Naive thymus-derived CD4-positive, alpha-beta T cell (primary cell): ENCODE data around the gene RAB10. TPM values are rescaled to one million over a fixed set of nuclear protein-coding genes. Genes with fewer than 3 reads are reported as not detected.

Experiments
- ATAC-seq: fragments of 150-1000 bp; cut with Tn5 transposase; 2 replicates; pipeline ENCODE4 v1.10.0; 2021; ENCODE audit warnings: mild to moderate bottlenecking, moderate library complexity
- CTCF ChIA-PET: fragments of 350-600 bp; sonication (Branson Sonifier 250); formaldehyde crosslinking; loops from one replicate; lab custom pipeline; 2021; ENCODE audit warnings: antibody characterized with exemption; lab: Charles Lee
- POLR2A ChIA-PET: fragments of 350-600 bp; sonication (Branson Sonifier 250); formaldehyde crosslinking; loops from one replicate; lab custom pipeline; 2021; ENCODE audit warnings: antibody characterized with exemption, inconsistent platforms; lab: Charles Lee
- DNase-seq, 9 donors: peaks; one replicate each; pipeline versions ENCODE4 v3.0.0 to v3.0.0-alpha.2; 2020 to 2022; ENCODE audit warnings: mixed read lengths in 1 of 9
- H3K27ac ChIP-seq: one replicate; pipeline ENCODE4 v1.7.0; 2013; ENCODE audit warnings: mild to moderate bottlenecking, low read depth, low read length, moderate library complexity
- H3K27me3 ChIP-seq, 2 donors: one replicate each; pipeline ENCODE4 v1.7.0; 2013; ENCODE audit warnings: low read length in 2 of 2, mild to moderate bottlenecking in 2 of 2, moderate library complexity in 2 of 2; ENCODE audit not compliant: control insufficient read depth in 2 of 2, insufficient read depth in 2 of 2
- H3K36me3 ChIP-seq, 3 experiments: 1 replicate in 2 of 3; 2 replicates in 1 of 3; pipeline ENCODE4 v1.7.0; 2013; ENCODE audit warnings: low read length in 3 of 3, mild to moderate bottlenecking in 3 of 3, moderate library complexity in 1 of 3; ENCODE audit not compliant: insufficient read depth in 3 of 3, control insufficient read depth in 2 of 3
- H3K4me1 ChIP-seq, 2 donors: one replicate each; pipeline ENCODE4 v1.7.0; 2013; ENCODE audit warnings: low read length in 2 of 2, mild to moderate bottlenecking in 2 of 2, moderate library complexity in 1 of 2; ENCODE audit not compliant: control insufficient read depth in 2 of 2, insufficient read depth in 2 of 2
- H3K4me3 ChIP-seq: 2 replicates; pipeline ENCODE4 v1.7.0; 2013; ENCODE audit warnings: mild to moderate bottlenecking, low read length
- H3K9me3 ChIP-seq, 3 experiments: 1 replicate in 2 of 3; 2 replicates in 1 of 3; pipeline ENCODE4 v1.7.0; 2013; ENCODE audit warnings: low read length in 3 of 3; ENCODE audit not compliant: control insufficient read depth in 2 of 3
- H3K27ac Mint-ChIP-seq, 9 donors: one replicate each; pipeline ENCODE4 v1.8.0; 2020 to 2022; ENCODE audit warnings: mixed read lengths in 9 of 9, mild to moderate bottlenecking in 8 of 9, moderate library complexity in 5 of 9, inconsistent platforms in 2 of 9
- H3K27me3 Mint-ChIP-seq, 5 donors: one replicate each; pipeline ENCODE4 v1.8.0; 2021 to 2022; ENCODE audit warnings: mixed read lengths in 5 of 5, mild to moderate bottlenecking in 1 of 5
- H3K36me3 Mint-ChIP-seq, 5 donors: one replicate each; pipeline ENCODE4 v1.8.0; 2020 to 2022; ENCODE audit warnings: mixed read lengths in 5 of 5, mild to moderate bottlenecking in 3 of 5, inconsistent platforms in 1 of 5
- H3K4me1 Mint-ChIP-seq, 7 donors: one replicate each; pipeline ENCODE4 v1.8.0; 2020 to 2022; ENCODE audit warnings: mixed read lengths in 7 of 7, mild to moderate bottlenecking in 3 of 7, inconsistent platforms in 1 of 7
- H3K4me3 Mint-ChIP-seq, 10 donors: one replicate each; pipeline ENCODE4 v1.8.0; 2020 to 2022; ENCODE audit warnings: mild to moderate bottlenecking in 10 of 10, mixed read lengths in 10 of 10, moderate library complexity in 6 of 10, inconsistent platforms in 2 of 10
- H3K9me3 Mint-ChIP-seq, 11 donors: one replicate each; pipeline ENCODE4 v1.8.0; 2020 to 2022; ENCODE audit warnings: mixed read lengths in 11 of 11, mild to moderate bottlenecking in 4 of 11, inconsistent platforms in 1 of 11, moderate library complexity in 1 of 11
- intact Hi-C, 2 donors: fragments of 100-400 bp; cut with micrococcal nuclease; formaldehyde crosslinking; loops; one replicate each; pipeline ENCODE4 v1.15.1; 2023
- polyA plus RNA-seq, 2 donors: library from polyadenylated mRNA; unstranded; fragments of 300-500 nt; fragmentation: Illumina TruSeq; gene quantifications; one replicate each; pipeline ENCODE4 v1.2.3, GENCODE V29; 2021
- total RNA-seq, 6 experiments: library from RNA in 5 of 6; stranded (reverse) in 5 of 6; gene quantifications; 1 replicate in 5 of 6; 2 replicates in 1 of 6; pipeline ENCODE4 v1.2.3 and lab custom pipeline; 2021 to 2026

Gene RAB10
- total and polyA plus RNA-seq, 7 experiments from 2014 or later = 25.6 to 108 (median 60.5) TPM

DNA sequence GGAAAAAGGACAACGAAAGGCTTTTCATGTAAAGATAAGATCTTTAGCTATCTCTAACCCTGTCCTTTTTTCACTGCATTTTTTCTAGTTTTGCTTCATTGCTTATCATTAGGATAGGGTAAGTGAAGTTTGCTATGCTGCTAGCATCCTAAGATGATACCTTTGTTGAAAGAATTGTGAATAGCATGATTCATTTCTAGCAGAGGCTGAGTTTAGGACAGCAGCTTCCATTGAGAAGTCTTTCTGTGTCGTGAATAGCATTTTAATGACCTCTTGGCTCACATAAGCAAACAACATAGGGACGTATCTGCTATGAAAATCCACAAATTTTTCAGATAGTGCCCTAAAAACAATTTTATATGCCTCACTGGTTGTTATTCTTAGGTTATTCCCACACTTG lies 102.6 kb downstream of the RAB10 start:
- H3K4me3 Mint-ChIP-seq = no peak overlapping the region
- ATAC-seq (no peak), DNase-seq (no peak)
- no peak overlapping the region for H3K27ac Mint-ChIP-seq
- H3K9me3 Mint-ChIP-seq = peaks cover 0 to 1% (median 0%) of the 10 kb centered on the region in 11 donors
- H3K27me3 Mint-ChIP-seq = no peaks in the 10 kb centered on the region
- Histone ChIP-seq H3K27ac (no peak overlapping the region), H3K9me3 (no peaks in the 10 kb centered on the region), H3K4me1 (no peaks in the 10 kb centered on the region), H3K27me3 (no peaks in the 10 kb centered on the region), H3K4me3 (no peak overlapping the region), H3K36me3 (peaks cover 0 to 15% (median 0%) of the 10 kb centered on the region in 3 experiments)
- peaks cover 0 to 13% (median 7%) of the 10 kb centered on the region in 5 donors for H3K36me3 Mint-ChIP-seq
- ChIA-PET CTCF (interaction anchor here (2.0 kb wide), 1 partner anchor 145 kb away, joined by 4 read pairs; no protein-coding TSS in a partner anchor), POLR2A (interaction anchor here (0.7 kb wide), 1 partner anchor 145 kb away, joined by 3 read pairs; no protein-coding TSS in a partner anchor)
- intact Hi-C loops = no loop called here
- H3K4me1 Mint-ChIP-seq = peaks cover 0 to 10% (median 3%) of the 10 kb centered on the region in 7 donors

DNA sequence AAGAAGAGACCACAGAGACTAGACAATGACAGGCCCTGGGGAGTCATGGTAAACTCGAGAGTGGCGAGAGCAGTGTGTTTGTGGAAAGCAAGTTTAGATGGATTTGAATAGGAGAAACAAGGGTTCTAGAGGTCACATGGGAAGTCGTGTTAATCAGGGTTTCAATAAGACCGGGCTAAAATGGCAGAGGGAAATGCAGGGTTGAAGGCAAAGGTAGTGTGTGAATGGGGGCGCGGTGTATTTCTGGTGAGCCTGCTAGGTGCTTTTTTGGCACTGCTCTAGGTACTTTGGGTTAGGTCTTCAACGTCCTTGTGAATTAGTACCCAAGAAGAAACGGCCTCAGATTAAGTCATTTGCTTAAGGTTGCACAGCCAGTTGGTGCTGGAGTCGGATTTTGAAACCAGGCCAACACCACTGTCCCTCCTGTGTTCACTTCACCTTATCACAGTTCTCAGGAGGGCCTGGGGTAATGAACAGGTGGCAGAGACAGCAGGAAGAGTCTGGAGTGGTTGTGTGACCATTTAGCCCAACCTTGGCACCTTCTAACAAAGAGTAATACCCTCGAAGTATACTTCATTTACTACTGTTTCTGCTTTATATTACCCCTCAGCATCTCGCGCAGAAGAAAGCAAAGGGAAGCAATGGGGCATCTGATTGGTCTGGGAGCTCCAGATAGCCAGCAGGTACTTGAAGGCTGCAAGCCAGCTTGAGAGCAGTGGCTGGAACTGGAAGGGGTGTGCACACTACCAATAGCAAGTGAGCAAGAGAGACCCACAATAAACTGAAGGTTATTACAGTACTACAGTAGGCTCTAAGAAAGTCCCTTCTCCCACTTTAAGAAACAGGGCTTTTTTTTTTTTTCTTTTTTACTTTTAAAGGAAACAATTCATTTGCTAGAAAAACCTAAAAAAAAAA lies 105.6 kb downstream of the RAB10 start:
- no peak overlapping the region for H3K27ac ChIP-seq
- intact Hi-C loops = no loop called here
- H3K9me3 Mint-ChIP-seq = peaks cover 0 to 1% (median 0%) of the 10 kb centered on the region in 11 donors
- POLR2A ChIA-PET = no interaction called here
- H3K4me1 Mint-ChIP-seq = peaks cover 0 to 7% (median 3%) of the 10 kb centered on the region in 7 donors
- H3K36me3 ChIP-seq = peaks cover 0 to 9% (median 0%) of the 10 kb centered on the region in 3 experiments
- no peaks in the 10 kb centered on the region for H3K27me3 ChIP-seq
- H3K4me3 ChIP-seq = no peak overlapping the region
- DNase-seq (no peak), ATAC-seq (no peak)
- no peaks in the 10 kb centered on the region for H3K4me1 ChIP-seq
- CTCF ChIA-PET = interaction anchor here (0.6 kb wide), 1 partner anchor 186 kb away, joined by 6 read pairs; no protein-coding TSS in a partner anchor
- H3K9me3 ChIP-seq = no peaks in the 10 kb centered on the region
- peak overlapping the region in 6 of 9 donors; percentile 1 to 57 (median 11) for H3K27ac Mint-ChIP-seq
- no peaks in the 10 kb centered on the region for H3K27me3 Mint-ChIP-seq
- no peak overlapping the region for H3K4me3 Mint-ChIP-seq
- peaks cover 0 to 10% (median 7%) of the 10 kb centered on the region in 5 donors for H3K36me3 Mint-ChIP-seq

DNA sequence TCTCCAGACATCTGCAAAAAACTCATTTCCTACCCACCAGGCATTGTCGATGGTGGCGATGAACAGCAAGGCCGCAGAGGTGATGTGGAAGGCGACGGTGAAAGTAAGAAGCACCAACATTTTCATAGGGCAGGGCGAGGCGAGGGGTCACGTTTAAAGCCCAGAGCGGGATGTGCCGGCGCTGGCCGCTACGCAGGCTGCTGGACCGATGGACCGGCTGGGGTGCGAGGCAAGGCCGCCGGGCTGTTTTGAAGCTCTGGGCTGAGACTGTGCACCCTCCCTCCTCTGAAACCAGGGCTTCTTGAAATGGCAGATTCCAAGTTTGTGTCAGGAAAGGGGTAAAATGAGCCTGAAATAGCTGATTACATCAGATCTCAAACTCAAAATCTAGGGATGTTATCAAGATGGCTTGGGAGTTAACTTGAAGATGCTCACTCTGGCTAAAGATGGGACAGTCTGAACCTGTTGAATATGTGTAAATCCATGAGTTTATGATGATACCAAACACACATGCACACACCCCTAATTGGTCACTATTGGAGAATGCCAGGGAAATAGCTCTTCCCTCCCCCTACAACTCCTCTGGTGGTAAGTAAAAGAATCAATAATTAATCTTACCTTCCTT lies 107.4 kb downstream of the RAB10 start:
- ChIA-PET POLR2A (no interaction called here), CTCF (interaction anchor here (1.1 kb wide), 1 partner anchor 150 kb away, joined by 4 read pairs; no protein-coding TSS in a partner anchor)
- DNase-seq (no peak), ATAC-seq (no peak)
- H3K27ac ChIP-seq = no peak overlapping the region
- H3K9me3 Mint-ChIP-seq = no peaks in the 10 kb centered on the region
- H3K36me3 ChIP-seq = no peaks in the 10 kb centered on the region
- intact Hi-C loops = no loop called here
- H3K4me1 ChIP-seq = no peaks in the 10 kb centered on the region
- H3K27me3 Mint-ChIP-seq = no peaks in the 10 kb centered on the region
- H3K4me3 ChIP-seq = no peak overlapping the region
- peak overlapping the region in 2 of 9 donors; percentile 2 to 13 for H3K27ac Mint-ChIP-seq
- no peaks in the 10 kb centered on the region for H3K9me3 ChIP-seq
- H3K27me3 ChIP-seq = no peaks in the 10 kb centered on the region
- H3K4me3 Mint-ChIP-seq = no peak overlapping the region
- H3K36me3 Mint-ChIP-seq = peaks cover 0 to 4% (median 0%) of the 10 kb centered on the region in 5 donors
- peaks cover 0 to 5% (median 0%) of the 10 kb centered on the region in 7 donors for H3K4me1 Mint-ChIP-seq

GRCh38 chr2:26144031-26144430 lies 110.1 kb downstream of the RAB10 start:
- Histone ChIP-seq H3K4me3 (no peak overlapping the region), H3K36me3 (no peaks in the 10 kb centered on the region), H3K9me3 (no peaks in the 10 kb centered on the region), H3K27ac (no peak overlapping the region), H3K4me1 (no peaks in the 10 kb centered on the region), H3K27me3 (no peaks in the 10 kb centered on the region)
- Mint-ChIP-seq H3K27ac (peak overlapping the region in 1 of 9 donors; percentile 41), H3K36me3 (no peaks in the 10 kb centered on the region), H3K4me1 (peaks cover 0 to 5% (median 0%) of the 10 kb centered on the region in 7 donors), H3K4me3 (no peak overlapping the region), H3K27me3 (peaks cover 0 to 5% (median 0%) of the 10 kb centered on the region in 5 donors), H3K9me3 (peaks cover 0 to 2% (median 0%) of the 10 kb centered on the region in 11 donors)
- intact Hi-C loops = no loop called here
- ChIA-PET POLR2A (interaction anchor here (0.6 to 0.7 kb wide), 2 partner anchors 109 to 150 kb away, joined by 3 to 4 read pairs; no protein-coding TSS in a partner anchor), CTCF (interaction anchor here (1.8 to 2.2 kb wide), 2 partner anchors 152 to 193 kb away, joined by 7 to 16 read pairs; no protein-coding TSS in a partner anchor)
- no peak for ATAC-seq
- DNase-seq = no peak

- Histone ChIP-seq H3K4me1 (no peaks in the 10 kb centered on the region), H3K4me3 (no peak overlapping the region), H3K27me3 (no peaks in the 10 kb centered on the region), H3K27ac (no peak overlapping the region), H3K36me3 (no peaks in the 10 kb centered on the region), H3K9me3 (no peaks in the 10 kb centered on the region)
- CTCF ChIA-PET = interaction anchor here (0.6 to 2.2 kb wide), 9 partner anchors 92 to 678 kb away, joined by 3 to 16 read pairs (median 4); no protein-coding TSS in a partner anchor
- intact Hi-C loops = loop anchor here (1.0 to 5.0 kb wide), 6 partner anchors 57 to 538 kb away; no protein-coding TSS in a partner anchor
- Mint-ChIP-seq H3K4me3 (no peak overlapping the region), H3K9me3 (peaks cover 0 to 2% (median 0%) of the 10 kb centered on the region in 11 donors), H3K36me3 (no peaks in the 10 kb centered on the region), H3K27me3 (peaks cover 6 to 10% (median 8%) of the 10 kb centered on the region in 5 donors), H3K27ac (peak overlapping the region in 3 of 9 donors; percentile 4 to 21 (median 7)), H3K4me1 (peaks cover 0 to 5% (median 0%) of the 10 kb centered on the region in 7 donors)
- DNase-seq = peak; percentile 22 to 59 (median 47)
- POLR2A ChIA-PET = interaction anchor here (0.6 to 0.7 kb wide), 2 partner anchors 110 to 381 kb away, joined by 3 to 4 read pairs; no protein-coding TSS in a partner anchor
- peak; percentile 73 for ATAC-seq
These were observed 111.2 kb downstream of the RAB10 start for GRCh38 chr2:26144953-26145680.
